SK-N-SH (cell line): Measurements from ENCODE around the gene DCHS2. TPM values are rescaled to one million over a fixed set of nuclear protein-coding genes. Genes with fewer than 3 reads are reported as not detected.
"Not testable (repeated sequence)": the region's sequence is repeated elsewhere in the genome, so short reads cannot be mapped to it uniquely, and the experiment has no call there.

Experiments
- CTCF ChIA-PET: fragments of 300-600, 350-600 bp; formaldehyde crosslinking; extraction: SDS; loops from one replicate; lab custom pipeline; 2021; lab: Yijun Ruan, JAX
- POLR2A ChIA-PET: fragments of 350-600 bp; sonication (Branson Sonifier 250); formaldehyde crosslinking; extraction: SDS; loops from one replicate; lab custom pipeline; 2020; ENCODE audit warnings: antibody characterized with exemption, inconsistent platforms; lab: Yijun Ruan, JAX
- DNase-seq: peaks from one replicate; pipeline ENCODE4 v3.0.0; 2012
- H2AFZ ChIP-seq: fragments of 200-600 bp; sonication (generic); 2 replicates; pipeline ENCODE4 v1.8.1; 2016; ENCODE audit warnings: antibody characterized with exemption, mild to moderate bottlenecking, low read depth
- H3F3A ChIP-seq: fragments of 200-600 bp; sonication (generic); replicated peaks from 2 replicates; pipeline ENCODE3; 2016; ENCODE audit warnings: antibody characterized with exemption, mild to moderate bottlenecking; ENCODE audit not compliant: insufficient read depth
- H3K27ac ChIP-seq, 2 experiments: fragments of 200-500 bp in 1 of 2; fragments of 200-600 bp in 1 of 2; sonication (Bioruptor generic) in 1 of 2; sonication (generic), shearing (Covaris generic) in 1 of 2; 2 replicates each; pipeline versions ENCODE4 v1.5.1 to v1.6.1; 2014 to 2016; ENCODE audit warnings: low read depth in 2 of 2, inconsistent platforms in 1 of 2, low read length in 1 of 2, mild to moderate bottlenecking in 1 of 2, mixed read lengths in 1 of 2
- H3K27me3 ChIP-seq: fragments of 200-600 bp; sonication (generic), shearing (Covaris generic); 2 replicates; pipeline ENCODE4 v1.6.1; 2016; ENCODE audit warnings: mixed run types; ENCODE audit not compliant: insufficient read depth
- H3K36me3 ChIP-seq, 2 experiments: fragments of 200-500 bp in 1 of 2; fragments of 200-600 bp in 1 of 2; sonication (Bioruptor generic) in 1 of 2; sonication (generic) in 1 of 2; replicated peaks in 1 of 2; 2 replicates each; pipeline versions ENCODE3 to v1.5.1; 2014 to 2016; ENCODE audit warnings: low read length in 1 of 2, mild to moderate bottlenecking in 1 of 2; ENCODE audit not compliant: insufficient read depth in 2 of 2, control insufficient read depth in 1 of 2
- H3K4me1 ChIP-seq, 2 experiments: fragments of 200-500 bp in 1 of 2; fragments of 200-600 bp in 1 of 2; sonication (Bioruptor generic) in 1 of 2; sonication (generic), shearing (Covaris generic) in 1 of 2; 2 replicates each; pipeline versions ENCODE4 v1.5.1 to v1.6.1; 2014 to 2016; ENCODE audit warnings: low read depth in 1 of 2, low read length in 1 of 2, mixed run types in 1 of 2; ENCODE audit not compliant: insufficient read depth in 2 of 2, control insufficient read depth in 1 of 2
- H3K4me2 ChIP-seq: fragments of 200-600 bp; sonication (generic), shearing (Covaris generic); 2 replicates; pipeline ENCODE4 v1.6.1; 2017; ENCODE audit warnings: mixed run types
- H3K4me3 ChIP-seq, 2 experiments: fragments of 200-500 bp in 1 of 2; fragments of 200-600 bp in 1 of 2; sonication (Bioruptor generic) in 1 of 2; sonication (generic), shearing (Covaris generic) in 1 of 2; 2 replicates each; pipeline versions ENCODE4 v1.5.1 to v1.8.1; 2014 to 2016; ENCODE audit warnings: low read depth in 2 of 2, inconsistent platforms in 1 of 2, low read length in 1 of 2, mild to moderate bottlenecking in 1 of 2, mixed read lengths in 1 of 2, moderate library complexity in 1 of 2
- H3K79me2 ChIP-seq: fragments of 200-600 bp; sonication (generic); 2 replicates; pipeline ENCODE4 v1.8.1; 2017; ENCODE audit warnings: mild to moderate bottlenecking; ENCODE audit not compliant: insufficient read depth
- H3K9ac ChIP-seq: fragments of 200-600 bp; sonication (generic); 2 replicates; pipeline ENCODE4 v1.6.1; 2017; ENCODE audit warnings: mixed run types
- H3K9me2 ChIP-seq: fragments of 200-600 bp; sonication (generic); 2 replicates; pipeline ENCODE4 v1.6.1; 2017; ENCODE audit warnings: mixed run types
- H3K9me3 ChIP-seq: fragments of 200-600 bp; sonication (generic); 2 replicates; pipeline ENCODE4 v1.6.1; 2017; ENCODE audit warnings: mixed run types, mild to moderate bottlenecking, moderate library complexity
- H4K20me1 ChIP-seq: fragments of 200-600 bp; sonication (generic); 2 replicates; pipeline ENCODE4 v1.6.1; 2017; ENCODE audit warnings: mild to moderate bottlenecking, mixed run types; ENCODE audit not compliant: insufficient read depth
- ELF1 ChIP-seq: IDR thresholded peaks from 2 replicates; pipeline ENCODE4 v1.4.0; 2012
- GATA2 ChIP-seq: sonication (generic); formaldehyde crosslinking; IDR thresholded peaks from 2 replicates; pipeline ENCODE4 v1.5.0; 2020; ENCODE audit warnings: mild to moderate bottlenecking, missing genetic modification reagents
- IRF3 ChIP-seq: fragments of 150-350 bp; IDR thresholded peaks from 2 replicates; pipeline ENCODE4 v1.6.1; 2016; ENCODE audit warnings: mild to moderate bottlenecking, low read depth, low read length
- JUND ChIP-seq: IDR thresholded peaks from 2 replicates; pipeline ENCODE4 v1.4.0; 2012
- MAX ChIP-seq: IDR thresholded peaks from 2 replicates; pipeline ENCODE4 v1.4.0; 2012; ENCODE audit warnings: low read depth
- RCOR1 ChIP-seq: fragments of 150-350 bp; IDR thresholded peaks from 2 replicates; pipeline ENCODE4 v1.6.1; 2017; ENCODE audit warnings: antibody characterized with exemption, low read length
- RFX5 ChIP-seq: IDR thresholded peaks from 2 replicates; pipeline ENCODE4 v1.6.1; 2012; ENCODE audit warnings: mild to moderate bottlenecking, improper control_type of control experiment, low read length
- SMC3 ChIP-seq: IDR thresholded peaks from 2 replicates; pipeline ENCODE4 v1.6.1; 2012; ENCODE audit warnings: low read depth, low read length, improper control_type of control experiment
- USF1 ChIP-seq: IDR thresholded peaks from 2 replicates; pipeline ENCODE4 v1.4.0; 2012; ENCODE audit warnings: low read depth, borderline replicate concordance
- USF2 ChIP-seq: fragments of 150-350 bp; IDR thresholded peaks from 2 replicates; pipeline ENCODE4 v1.6.1; 2017; ENCODE audit warnings: antibody characterized with exemption, low read length, low read depth, borderline replicate concordance
- YY1 ChIP-seq: IDR thresholded peaks from 2 replicates; pipeline ENCODE4 v1.4.0; 2012; ENCODE audit warnings: low read depth, mild to moderate bottlenecking
- WGBS: methylation state at CpG from one replicate; pipeline ENCODE4 v1.1.6; 2017; ENCODE audit warnings: low lambda C conversion rate; 5-methylcytosine and 5-hydroxymethylcytosine counted together
- polyA plus RNA-seq, 3 experiments: library from polyadenylated mRNA; depleted of rRNA; stranded (reverse); fragments of >200 nt; gene quantifications; 2 replicates each; pipeline ENCODE4 v1.2.3, GENCODE V29; 2012

DCHS2 gene
- polyA plus RNA-seq, 1 of the 3 experiments (the other 2 are of a cell fraction), result not detected

GRCh38 chr4:154218051-154218450 lies 273.5 kb downstream of the DCHS2 start:
- POLR2A ChIA-PET, result no interaction called here
- TF ChIP-seq IRF3 (no peak), USF1 (no peak), SMC3 (no peak), YY1 (no peak)
- Histone ChIP-seq H3K4me3 (no peak overlapping the region), H2AFZ (no peak overlapping the region), H3K9ac (no peak overlapping the region), H3K79me2 (no peaks in the 10 kb centered on the region), H4K20me1 (no peaks in the 10 kb centered on the region), H3K27me3 (no peaks in the 10 kb centered on the region), H3K36me3 (no peaks in the 10 kb centered on the region), H3K9me2 (no peaks in the 10 kb centered on the region), H3K27ac (no peak overlapping the region), H3F3A (no peaks in the 10 kb centered on the region), H3K4me1 (no peaks in the 10 kb centered on the region), H3K9me3 (peaks cover 10% of the 10 kb centered on the region), H3K4me2 (no peak overlapping the region)
- CTCF ChIA-PET, result no interaction called here
- DNase-seq, result no peak

GRCh38 chr4:154217384-154217783 lies 274.2 kb downstream of the DCHS2 start:
- H3K9ac ChIP-seq, H3K27ac ChIP-seq, CTCF ChIA-PET, H3K4me3 ChIP-seq, DNase-seq, H3K4me1 ChIP-seq, H3K27me3 ChIP-seq, H3K79me2 ChIP-seq, H4K20me1 ChIP-seq, H3K9me2 ChIP-seq, H3K4me2 ChIP-seq, H3K36me3 ChIP-seq, H3K9me3 ChIP-seq, POLR2A ChIA-PET, H2AFZ ChIP-seq, H3F3A ChIP-seq: not testable (repeated sequence)
- 0% methylated on average over 13 of the region's 13 CpGs for WGBS

- H2AFZ ChIP-seq, result no peak overlapping the region
- H3K27me3 ChIP-seq, result no peaks in the 10 kb centered on the region
- no peaks in the 10 kb centered on the region for H3K36me3 ChIP-seq
- H3K79me2 ChIP-seq, result no peaks in the 10 kb centered on the region
- no peak overlapping the region for H3K4me2 ChIP-seq
- no peaks in the 10 kb centered on the region for H3F3A ChIP-seq
- TF ChIP-seq GATA2 (no peak), RCOR1 (no peak), MAX (no peak), RFX5 (no peak), ELF1 (no peak), JUND (no peak), USF2 (no peak), SMC3 (no peak)
- CTCF ChIA-PET, result no interaction called here
- H3K4me1 ChIP-seq, result no peaks in the 10 kb centered on the region
- POLR2A ChIA-PET, result no interaction called here
- 0% methylated on average over 1 of the region's 1 CpG for WGBS
- no peak overlapping the region for H3K27ac ChIP-seq
- H3K9me2 ChIP-seq, result no peaks in the 10 kb centered on the region
- H4K20me1 ChIP-seq, result no peaks in the 10 kb centered on the region
- DNase-seq, result no peak
- no peaks in the 10 kb centered on the region for H3K9me3 ChIP-seq
- no peak overlapping the region for H3K9ac ChIP-seq
- H3K4me3 ChIP-seq, result no peak overlapping the region
Measured at GRCh38 chr4:154211506-154211905, 280.1 kb downstream of the DCHS2 start.
